DOHH2 (cell line): ENCODE results near the gene TULP1.

Experiments
- CTCF ChIP-seq: fragments of 200-600 bp; sonication (generic); IDR thresholded peaks from one replicate; pipeline ENCODE4 v1.5.1; 2014; ENCODE audit warnings: antibody characterized with exemption, mild to moderate bottlenecking, low read depth, low read length; ENCODE audit not compliant: poor library complexity, severe bottlenecking
- EZH2phosphoT487 ChIP-seq: fragments of 200-600 bp; sonication (generic); IDR thresholded peaks from 2 replicates; pipeline ENCODE4 v1.6.1; 2017; ENCODE audit warnings: borderline replicate concordance, mild to moderate bottlenecking, antibody characterized with exemption, low read length, moderate library complexity, mixed read lengths

- TF ChIP-seq CTCF, result no peak
- no peak for TF ChIP-seq EZH2phosphoT487
Measured at GRCh38 chr6:35511562-35511941, 1.1 kb downstream of the TULP1 start.
